Transverse colon (tissue), 4 donors: ENCODE data around the gene CDC45. TPM values are rescaled to one million over a fixed set of nuclear protein-coding genes. Genes with fewer than 3 reads are reported as not detected.

ENCODE experiments used
- DNase-seq: peaks from one replicate; pipeline ENCODE4 v3.0.0-alpha.2; 2019
- H3K27ac ChIP-seq, 4 donors: fragments of 200-600 bp; sonication (generic); 2 replicates each; pipeline ENCODE4 v1.5.1; 2016 to 2018; ENCODE audit warnings: inconsistent platforms in 4 of 4
- H3K27me3 ChIP-seq: fragments of 200-600 bp; sonication (generic); 2 replicates; pipeline ENCODE4 v1.5.1; 2017; ENCODE audit warnings: inconsistent platforms
- H3K36me3 ChIP-seq, 4 donors: fragments of 200-600 bp; sonication (generic); 2 replicates each; pipeline ENCODE4 v1.5.1; 2017 to 2019; ENCODE audit warnings: inconsistent platforms in 4 of 4
- H3K4me1 ChIP-seq, 4 donors: fragments of 200-600 bp; sonication (generic); 2 replicates each; pipeline ENCODE4 v1.5.1; 2017 to 2020; ENCODE audit warnings: inconsistent platforms in 4 of 4
- H3K4me3 ChIP-seq, 4 donors: fragments of 200-600 bp; sonication (generic); 1 replicate in 1 of 4; 2 replicates in 3 of 4; pipeline versions ENCODE4 v1.5.1 to v1.6.1; 2017 to 2019; ENCODE audit warnings: inconsistent platforms in 4 of 4
- H3K9me3 ChIP-seq, 2 donors: fragments of 200-600 bp; sonication (generic); 2 replicates each; pipeline ENCODE4 v1.5.1; 2017 to 2019; ENCODE audit warnings: inconsistent platforms in 2 of 2
- CTCF ChIP-seq, 5 experiments: fragments of 200-600 bp in 3 of 5; fragments of 450-650 bp in 2 of 5; sonication (generic) in 3 of 5; IDR thresholded peaks; 1 replicate in 2 of 5; 2 replicates in 3 of 5; pipeline ENCODE4 v1.5.1; 2016 to 2017; ENCODE audit warnings: antibody characterized with exemption in 5 of 5, inconsistent platforms in 3 of 5, mild to moderate bottlenecking in 2 of 5, moderate library complexity in 1 of 5
- EP300 ChIP-seq: sonication (generic); formaldehyde crosslinking; IDR thresholded peaks from one replicate; pipeline ENCODE4 v1.6.1; 2017; ENCODE audit warnings: antibody characterized with exemption, low read depth
- POLR2A ChIP-seq: fragments of 450-650 bp; IDR thresholded peaks from one replicate; pipeline ENCODE4 v1.6.1; 2016; ENCODE audit warnings: antibody characterized with exemption, mild to moderate bottlenecking, moderate library complexity
- POLR2AphosphoS5 ChIP-seq, 3 donors: sonication (generic); formaldehyde crosslinking; IDR thresholded peaks; one replicate each; pipeline ENCODE4 v1.6.1; 2016; ENCODE audit warnings: antibody characterized with exemption in 3 of 3
- WGBS, 2 donors: methylation state at CpG; one replicate each; pipeline ENCODE4 v1.1.5; 2018; ENCODE audit warnings: low coverage in 1 of 2; 5-methylcytosine and 5-hydroxymethylcytosine counted together
- in situ Hi-C, 4 donors: fragments of 200-750 bp; cut with MboI; loops; one replicate each; pipeline versions ENCODE4 v1.15.0 to v1.15.1; 2017; ENCODE audit warnings: low sequenced_read_pairs in 3 of 4, low pct_ligation_motif_present in 1 of 4, low pct_unique_long_range_greater_than_20kb in 1 of 4
- intact Hi-C: fragments of 100-400 bp; cut with DNase I; formaldehyde crosslinking; loops from one replicate; pipeline ENCODE4 v1.15.1; 2023; ENCODE audit warnings: low total_unique reads
- total RNA-seq, 4 donors: library from RNA; depleted of rRNA; stranded (reverse); fragments of >200 nt; gene quantifications; one replicate each; pipeline ENCODE4 v1.1.0, GENCODE V29; 2016

The CDC45 gene
- total RNA-seq, 4 donors from 2014 or later = 1.1 to 2.0 (median 1.2) TPM; not detected in 1

DNA sequence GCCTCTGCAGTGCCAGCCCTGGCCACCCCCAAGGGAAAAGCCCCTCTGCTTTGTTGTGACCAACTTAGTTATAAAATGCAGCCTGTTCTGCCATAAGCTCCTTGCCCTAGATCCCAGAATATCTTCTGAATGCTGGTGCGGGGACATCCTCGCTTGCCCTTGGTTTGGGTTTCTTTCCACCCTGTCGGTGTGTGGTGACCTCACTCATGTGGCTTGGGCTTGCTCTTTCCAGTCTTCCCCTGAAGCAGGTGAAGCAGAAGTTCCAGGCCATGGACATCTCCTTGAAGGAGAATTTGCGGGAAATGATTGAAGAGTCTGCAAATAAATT is 27.8 kb downstream of the CDC45 start:
- in situ Hi-C loops (no loop called here), intact Hi-C loops (no loop called here)
- no peak overlapping the region for H3K4me3 ChIP-seq

DNA sequence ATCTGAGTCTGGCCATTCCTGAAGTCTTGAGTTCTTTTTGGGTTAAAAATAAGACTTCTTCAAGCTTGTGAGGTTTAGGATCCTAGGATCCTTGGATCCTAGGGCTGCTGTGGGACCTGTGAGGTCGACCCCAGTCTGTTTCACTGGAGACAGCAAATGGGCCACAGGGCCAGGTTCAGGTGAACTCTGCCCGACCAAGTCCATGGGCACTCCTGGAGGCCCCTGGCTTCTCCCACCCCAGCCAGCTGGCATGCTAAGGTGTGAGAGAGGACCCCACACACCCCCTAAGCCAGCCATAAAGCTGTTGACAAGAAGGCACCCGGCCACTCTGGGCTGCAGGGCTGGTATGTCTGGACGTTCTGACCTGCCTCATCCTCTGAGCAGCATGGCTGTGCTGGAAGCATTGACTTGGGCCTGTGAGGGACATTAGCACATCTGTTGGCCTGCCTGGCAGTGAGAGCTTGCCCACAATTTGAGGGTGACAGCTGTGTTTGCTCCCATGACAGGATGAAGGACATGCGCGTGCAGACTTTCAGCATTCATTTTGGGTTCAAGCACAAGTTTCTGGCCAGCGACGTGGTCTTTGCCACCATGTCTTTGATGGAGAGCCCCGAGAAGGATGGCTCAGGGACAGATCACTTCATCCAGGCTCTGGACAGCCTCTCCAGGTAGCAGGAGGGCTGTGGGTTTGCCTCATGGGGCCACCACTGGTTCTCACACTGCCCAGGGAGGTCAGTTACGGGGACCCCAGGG is 28.5 kb downstream of the CDC45 start:
- WGBS, 2 donors = 91% methylated on average over 10 of the region's 10 CpGs; no CpG with 5 or more reads in 1 of the 2 donors
- Histone ChIP-seq H3K27ac (no peak overlapping the region), H3K4me3 (no peak overlapping the region), H3K9me3 (no peaks in the 10 kb centered on the region), H3K27me3 (no peaks in the 10 kb centered on the region), H3K36me3 (no peaks in the 10 kb centered on the region), H3K4me1 (no peaks in the 10 kb centered on the region)
- TF ChIP-seq CTCF (IDR thresholded peaks at IDR 0.05) = no peak
- no peak for TF ChIP-seq POLR2A
- no peak for TF ChIP-seq POLR2AphosphoS5 (IDR thresholded peaks at IDR 0.05)
- no peak for TF ChIP-seq EP300
- in situ Hi-C loops (no loop called here), intact Hi-C loops (no loop called here)
- DNase-seq = no peak

More for the DNA sequence above, 27.8 kb downstream of the CDC45 start:
- no peak for TF ChIP-seq POLR2A
- no peak for TF ChIP-seq EP300
- no peak for TF ChIP-seq POLR2AphosphoS5 (IDR thresholded peaks at IDR 0.05)
- TF ChIP-seq CTCF (IDR thresholded peaks at IDR 0.05) = no peak
- Histone ChIP-seq H3K27me3 (no peaks in the 10 kb centered on the region), H3K4me1 (no peaks in the 10 kb centered on the region), H3K27ac (no peak overlapping the region), H3K9me3 (no peaks in the 10 kb centered on the region), H3K36me3 (no peaks in the 10 kb centered on the region)
- no peak for DNase-seq
- 89 to 100% methylated on average over 4 of the region's 4 CpGs for WGBS, 2 donors

DNA sequence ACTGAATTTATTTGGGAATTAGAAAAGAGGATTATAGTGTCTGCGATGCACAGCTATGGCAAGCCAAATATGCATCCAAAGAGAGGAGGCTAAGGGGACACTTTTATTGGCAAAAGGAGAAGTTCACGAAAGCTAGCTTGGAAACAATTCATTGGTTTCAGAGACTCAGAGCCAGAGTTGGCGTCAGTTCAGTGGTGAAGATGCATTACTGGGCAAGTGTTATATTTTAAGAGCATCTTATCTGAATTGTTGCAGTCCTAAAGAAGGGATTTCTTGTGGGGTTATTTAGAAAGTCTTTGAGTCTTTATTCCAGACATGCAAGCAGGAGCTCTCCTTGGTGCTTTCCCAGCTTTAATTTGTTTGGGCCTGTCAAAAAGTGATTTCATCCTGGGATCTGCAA is 29.5 kb downstream of the CDC45 start:
- intact Hi-C loops (no loop called here), in situ Hi-C loops (no loop called here)
- Histone ChIP-seq H3K27ac (no peak overlapping the region), H3K27me3 (no peaks in the 10 kb centered on the region), H3K4me3 (no peak overlapping the region), H3K36me3 (no peaks in the 10 kb centered on the region), H3K4me1 (no peaks in the 10 kb centered on the region), H3K9me3 (no peaks in the 10 kb centered on the region)
- WGBS, 2 donors = 79 to 90% methylated on average over 3 of the region's 3 CpGs
- DNase-seq = no peak
- TF ChIP-seq POLR2AphosphoS5 (IDR thresholded peaks at IDR 0.05) = no peak
- no peak for TF ChIP-seq POLR2A
- no peak for TF ChIP-seq EP300
- no peak for TF ChIP-seq CTCF (IDR thresholded peaks at IDR 0.05)

DNA sequence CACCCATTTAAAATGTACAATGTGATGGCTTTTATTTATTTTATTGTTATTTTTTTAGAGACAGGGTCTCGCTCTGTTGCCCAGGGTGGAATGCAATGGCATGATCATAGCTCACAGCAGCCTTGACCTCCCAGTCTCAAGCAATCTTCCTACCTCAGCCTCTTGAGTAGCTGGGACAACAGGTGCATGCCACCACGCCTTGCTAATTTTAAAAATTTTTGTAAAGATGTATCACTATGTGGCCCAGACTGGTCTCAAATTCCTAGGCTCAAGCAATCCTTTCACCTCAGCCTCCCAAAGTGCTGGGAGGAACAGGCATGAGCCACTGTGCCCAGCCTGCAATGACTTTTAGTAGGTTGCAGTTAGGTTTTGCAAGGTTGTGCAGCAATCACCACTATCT is 30.2 kb downstream of the CDC45 start:
- no peaks in the 10 kb centered on the region for H3K27me3 ChIP-seq
- no peak overlapping the region for H3K27ac ChIP-seq
- H3K9me3 ChIP-seq = no peaks in the 10 kb centered on the region
- in situ Hi-C loops (no loop called here), intact Hi-C loops (no loop called here)
- H3K4me1 ChIP-seq = no peaks in the 10 kb centered on the region
- no peaks in the 10 kb centered on the region for H3K36me3 ChIP-seq
- no peak for TF ChIP-seq POLR2AphosphoS5 (IDR thresholded peaks at IDR 0.05)
- TF ChIP-seq EP300 = no peak
- no peak for TF ChIP-seq POLR2A
- no peak for TF ChIP-seq CTCF (IDR thresholded peaks at IDR 0.05)
- no peak for DNase-seq
- WGBS, 2 donors = 96 to 100% methylated on average over 2 of the region's 2 CpGs
- H3K4me3 ChIP-seq = no peak overlapping the region
